ENCODE results near the gene MAPKAPK5. TPM values are rescaled to one million over a fixed set of nuclear protein-coding genes. Genes with fewer than 3 reads are reported as not detected.

Gene MAPKAPK5
- total and polyA plus RNA-seq, 2 experiments from 2014 or later, result 41.5 to 77.0 TPM

GRCh38 chr12:111925171-111925570, 83.1 kb downstream of the MAPKAPK5 start (continued):
- no peak for TF ChIP-seq ZNF331 (CRISPR knock-in tag; IDR thresholded peaks at IDR 0.05; ENCODE audit: low read depth)
- no peak for TF ChIP-seq CREB1 (CRISPR knock-in tag; IDR thresholded peaks at IDR 0.05; ENCODE audit: low read depth)
- TF ChIP-seq, protein P1, sequence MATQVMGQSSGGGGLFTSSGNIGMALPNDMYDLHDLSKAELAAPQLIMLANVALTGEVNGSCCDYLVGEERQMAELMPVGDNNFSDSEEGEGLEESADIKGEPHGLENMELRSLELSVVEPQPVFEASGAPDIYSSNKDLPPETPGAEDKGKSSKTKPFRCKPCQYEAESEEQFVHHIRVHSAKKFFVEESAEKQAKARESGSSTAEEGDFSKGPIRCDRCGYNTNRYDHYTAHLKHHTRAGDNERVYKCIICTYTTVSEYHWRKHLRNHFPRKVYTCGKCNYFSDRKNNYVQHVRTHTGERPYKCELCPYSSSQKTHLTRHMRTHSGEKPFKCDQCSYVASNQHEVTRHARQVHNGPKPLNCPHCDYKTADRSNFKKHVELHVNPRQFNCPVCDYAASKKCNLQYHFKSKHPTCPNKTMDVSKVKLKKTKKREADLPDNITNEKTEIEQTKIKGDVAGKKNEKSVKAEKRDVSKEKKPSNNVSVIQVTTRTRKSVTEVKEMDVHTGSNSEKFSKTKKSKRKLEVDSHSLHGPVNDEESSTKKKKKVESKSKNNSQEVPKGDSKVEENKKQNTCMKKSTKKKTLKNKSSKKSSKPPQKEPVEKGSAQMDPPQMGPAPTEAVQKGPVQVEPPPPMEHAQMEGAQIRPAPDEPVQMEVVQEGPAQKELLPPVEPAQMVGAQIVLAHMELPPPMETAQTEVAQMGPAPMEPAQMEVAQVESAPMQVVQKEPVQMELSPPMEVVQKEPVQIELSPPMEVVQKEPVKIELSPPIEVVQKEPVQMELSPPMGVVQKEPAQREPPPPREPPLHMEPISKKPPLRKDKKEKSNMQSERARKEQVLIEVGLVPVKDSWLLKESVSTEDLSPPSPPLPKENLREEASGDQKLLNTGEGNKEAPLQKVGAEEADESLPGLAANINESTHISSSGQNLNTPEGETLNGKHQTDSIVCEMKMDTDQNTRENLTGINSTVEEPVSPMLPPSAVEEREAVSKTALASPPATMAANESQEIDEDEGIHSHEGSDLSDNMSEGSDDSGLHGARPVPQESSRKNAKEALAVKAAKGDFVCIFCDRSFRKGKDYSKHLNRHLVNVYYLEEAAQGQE (IDR thresholded peaks at IDR 0.05; ENCODE audit: unreplicated experiment), result no peak
- TF ChIP-seq ETS1 (IDR thresholded peaks at IDR 0.05), result no peak
- no peak for TF ChIP-seq STAT1 (IDR thresholded peaks at IDR 0.05; ENCODE audit: unreplicated experiment)

GRCh38 chr12:111926631-111927030, 84.6 kb downstream of the MAPKAPK5 start:
- no peak overlapping the region for H3K4me3 ChIP-seq
- no peak for TF ChIP-seq JUNB (IDR thresholded peaks at IDR 0.05; ENCODE audit: unreplicated experiment)
- no peak for TF ChIP-seq STAT1 (IDR thresholded peaks at IDR 0.05; ENCODE audit: unreplicated experiment)
- TF ChIP-seq NANOG (IDR thresholded peaks at IDR 0.05; ENCODE audit: borderline replicate concordance), result no peak
- no peak for TF ChIP-seq EZH2phosphoT487 (IDR thresholded peaks at IDR 0.05; ENCODE audit: unreplicated experiment)
- TF ChIP-seq CTCF (conservative IDR thresholded peaks at IDR 0.05; ENCODE audit: low read depth in 2 of 2), result no peak
- no peak for TF ChIP-seq ZNF462 (CRISPR knock-in tag; IDR thresholded peaks at IDR 0.05)
- TF ChIP-seq ETS1 (IDR thresholded peaks at IDR 0.05), result no peak
- TF ChIP-seq ZNF331 (CRISPR knock-in tag; IDR thresholded peaks at IDR 0.05; ENCODE audit: low read depth), result no peak
- no peak for TF ChIP-seq POLR2AphosphoS5 (IDR thresholded peaks at IDR 0.05; ENCODE audit: low read depth)
- H4K20me1 ChIP-seq (replicated peaks; ENCODE audit: insufficient read depth), result no peaks in the 10 kb centered on the region
- no peaks in the 10 kb centered on the region for H3K36me3 ChIP-seq (ENCODE audit: insufficient read depth)
- H3K4me1 ChIP-seq (ENCODE audit: insufficient read depth), result no peaks in the 10 kb centered on the region
- H3K27ac ChIP-seq (ENCODE audit: low read depth), result no peak overlapping the region
- H3K4me3 Mint-ChIP-seq, result no peak overlapping the region
- H3K4me2 ChIP-seq, result no peak overlapping the region
- DNase-seq (ENCODE audit: low spot score), result no peak
- no peaks in the 10 kb centered on the region for H3K36me3 Mint-ChIP-seq (ENCODE audit: low read depth)
- H2AFZ ChIP-seq, result no peak overlapping the region
- H3K9me3 Mint-ChIP-seq, result no peaks in the 10 kb centered on the region
- ATAC-seq, result no peak
- H3K4me1 Mint-ChIP-seq, result no peaks in the 10 kb centered on the region
- no peak overlapping the region for H3K27ac Mint-ChIP-seq
- no peaks in the 10 kb centered on the region for H3K9me2 ChIP-seq (ENCODE audit: insufficient read depth)
- H3K27me3 ChIP-seq (ENCODE audit: insufficient read depth), result no peaks in the 10 kb centered on the region
- H3K79me2 ChIP-seq (replicated peaks; ENCODE audit: insufficient read depth), result no peaks in the 10 kb centered on the region
- H3F3A ChIP-seq (replicated peaks; ENCODE audit: low read depth), result no peaks in the 10 kb centered on the region
- H3K27me3 Mint-ChIP-seq (ENCODE audit: insufficient read depth, low read depth, poor library complexity), result no peaks in the 10 kb centered on the region
